ENCODE measurements around the gene PHOX2B. TPM values are rescaled to one million over a fixed set of nuclear protein-coding genes. Genes with fewer than 3 reads are reported as not detected.
"Not testable (repeated sequence)": the region's sequence is repeated elsewhere in the genome, so short reads cannot be mapped to it uniquely, and the experiment has no call there.

PHOX2B gene
- total and polyA plus RNA-seq, 12 donors, result not detected

DNA sequence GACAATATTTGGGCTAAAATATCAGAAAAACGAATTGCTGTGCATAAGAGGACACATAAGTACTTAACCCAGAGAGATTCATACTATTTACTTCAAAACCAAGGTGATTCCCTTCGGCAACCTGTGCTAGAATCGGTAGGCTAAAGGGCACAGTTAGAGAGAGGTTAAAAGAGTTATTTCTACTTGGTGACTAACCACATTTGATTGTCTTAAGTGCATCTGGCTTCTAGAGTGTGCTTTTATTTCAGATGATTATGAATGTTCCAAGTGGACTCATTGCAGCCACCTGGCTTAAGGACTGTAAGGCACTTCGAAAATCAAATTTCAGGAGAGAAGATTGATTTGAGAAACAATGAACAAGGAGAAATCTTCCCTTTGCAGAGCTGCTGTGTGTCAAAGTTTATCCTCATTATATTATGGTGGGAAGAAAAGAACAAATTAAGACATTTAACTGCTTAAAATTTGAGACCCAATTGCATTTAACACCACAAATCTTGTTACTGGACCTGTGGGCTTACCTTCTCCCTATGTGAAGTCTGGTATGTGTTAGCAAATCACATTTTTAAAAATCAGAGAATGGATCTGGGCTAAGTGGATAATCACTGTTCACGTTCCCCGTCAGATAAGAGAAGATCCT is 34.0 kb downstream of the PHOX2B start:
- Histone ChIP-seq H3K9me3 (no peaks in the 10 kb centered on the region), H3K27ac (no peak overlapping the region), H3K4me1 (no peaks in the 10 kb centered on the region), H3K36me3 (no peaks in the 10 kb centered on the region), H3K27me3 (peaks cover 0 to 80% (median 39%) of the 10 kb centered on the region in 7 donors), H3K4me3 (no peak overlapping the region)
- ATAC-seq (no peak), DNase-seq (no peak)
- 72 to 81% methylated on average over 6 of the region's 6 CpGs for WGBS, 2 donors
- TF ChIP-seq, protein P1, sequence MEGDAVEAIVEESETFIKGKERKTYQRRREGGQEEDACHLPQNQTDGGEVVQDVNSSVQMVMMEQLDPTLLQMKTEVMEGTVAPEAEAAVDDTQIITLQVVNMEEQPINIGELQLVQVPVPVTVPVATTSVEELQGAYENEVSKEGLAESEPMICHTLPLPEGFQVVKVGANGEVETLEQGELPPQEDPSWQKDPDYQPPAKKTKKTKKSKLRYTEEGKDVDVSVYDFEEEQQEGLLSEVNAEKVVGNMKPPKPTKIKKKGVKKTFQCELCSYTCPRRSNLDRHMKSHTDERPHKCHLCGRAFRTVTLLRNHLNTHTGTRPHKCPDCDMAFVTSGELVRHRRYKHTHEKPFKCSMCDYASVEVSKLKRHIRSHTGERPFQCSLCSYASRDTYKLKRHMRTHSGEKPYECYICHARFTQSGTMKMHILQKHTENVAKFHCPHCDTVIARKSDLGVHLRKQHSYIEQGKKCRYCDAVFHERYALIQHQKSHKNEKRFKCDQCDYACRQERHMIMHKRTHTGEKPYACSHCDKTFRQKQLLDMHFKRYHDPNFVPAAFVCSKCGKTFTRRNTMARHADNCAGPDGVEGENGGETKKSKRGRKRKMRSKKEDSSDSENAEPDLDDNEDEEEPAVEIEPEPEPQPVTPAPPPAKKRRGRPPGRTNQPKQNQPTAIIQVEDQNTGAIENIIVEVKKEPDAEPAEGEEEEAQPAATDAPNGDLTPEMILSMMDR (IDR thresholded peaks at IDR 0.05), result no peak
- intact Hi-C loops (cut with DNase I), result no loop called here

DNA sequence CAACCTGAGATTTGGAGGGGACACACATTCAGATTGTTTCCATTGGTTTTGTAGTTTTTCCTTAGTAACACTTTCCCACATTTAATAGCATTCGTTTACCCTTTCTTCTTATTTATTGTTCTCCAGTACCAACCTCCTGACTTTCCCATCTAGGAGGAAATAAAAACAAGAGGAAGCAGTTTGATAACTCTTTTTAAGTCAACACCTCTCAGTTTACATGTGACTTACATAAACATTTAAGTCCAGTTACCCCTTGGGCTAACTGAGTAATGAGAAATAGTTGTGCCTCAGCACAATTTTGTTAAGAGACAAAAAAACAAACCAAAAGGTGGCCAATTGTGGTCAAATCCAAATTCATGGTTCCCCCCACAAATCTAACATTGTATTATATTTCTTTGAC is 34.8 kb downstream of the PHOX2B start:
- Histone ChIP-seq H3K9me3 (no peaks in the 10 kb centered on the region), H3K27me3 (peaks cover 0 to 81% (median 33%) of the 10 kb centered on the region in 7 donors), H3K4me1 (no peaks in the 10 kb centered on the region), H3K4me3 (no peak overlapping the region), H3K36me3 (no peaks in the 10 kb centered on the region), H3K27ac (no peak overlapping the region)
- WGBS, 2 donors, result 64 to 68% methylated on average over 1 of the region's 1 CpG
- no peak for ATAC-seq
- TF ChIP-seq, protein P1 (IDR thresholded peaks at IDR 0.05), result no peak
- no peak for DNase-seq
- intact Hi-C loops (cut with DNase I), result no loop called here

DNA sequence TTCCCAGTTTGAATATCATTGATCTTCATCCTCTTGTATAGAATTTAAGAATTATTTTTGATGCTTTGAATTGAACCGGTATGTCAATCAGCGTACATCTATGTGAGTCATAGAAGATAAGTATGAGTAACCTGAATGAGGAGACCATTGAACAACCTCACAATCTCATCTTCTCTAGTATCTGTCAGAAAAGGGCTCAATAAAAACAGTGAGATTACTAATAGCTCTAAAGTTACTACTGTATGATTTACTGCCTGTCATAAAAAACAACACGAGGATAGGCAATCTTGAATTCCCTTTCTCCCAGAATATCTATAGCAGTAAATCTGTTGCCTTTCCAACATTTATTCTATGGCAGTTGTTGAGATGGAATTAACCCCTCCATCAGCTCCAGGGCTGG is 36.1 kb downstream of the PHOX2B start:
- no peak for ATAC-seq
- peaks cover 0 to 75% (median 21%) of the 10 kb centered on the region in 7 donors for H3K27me3 ChIP-seq
- no peaks in the 10 kb centered on the region for H3K9me3 ChIP-seq
- no peak overlapping the region for H3K4me3 ChIP-seq
- 80 to 81% methylated on average over 3 of the region's 3 CpGs for WGBS, 2 donors
- TF ChIP-seq, protein P1 (IDR thresholded peaks at IDR 0.05), result no peak
- intact Hi-C loops (cut with DNase I), result no loop called here
- no peaks in the 10 kb centered on the region for H3K4me1 ChIP-seq
- H3K27ac ChIP-seq, result no peak overlapping the region
- DNase-seq, result no peak
- no peaks in the 10 kb centered on the region for H3K36me3 ChIP-seq

DNA sequence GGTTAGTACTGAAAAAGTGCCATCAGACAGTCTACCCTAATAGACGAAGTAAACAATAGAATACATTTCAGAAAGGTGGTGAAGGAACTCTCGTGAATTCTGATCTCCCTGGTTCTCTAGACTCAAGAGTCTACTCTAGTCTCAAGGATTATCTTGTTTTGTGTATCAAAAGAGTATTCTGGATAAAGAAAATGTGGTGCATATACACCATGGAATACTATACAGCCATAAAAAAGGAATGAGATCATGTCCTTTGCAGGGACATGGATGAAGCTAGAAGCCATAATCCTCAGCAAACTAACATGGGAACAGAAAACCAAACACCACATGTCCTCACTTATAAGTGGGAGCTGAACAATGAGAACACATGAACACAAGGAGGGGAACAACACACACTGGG is 36.9 kb downstream of the PHOX2B start:
- ATAC-seq; H3K9me3 ChIP-seq; H3K27ac ChIP-seq; H3K4me1 ChIP-seq; DNase-seq; H3K36me3 ChIP-seq; H3K4me3 ChIP-seq; intact Hi-C loops (cut with DNase I): not testable (repeated sequence)
- peaks cover 0 to 68% (median 21%) of the 10 kb centered on the region in 7 donors for H3K27me3 ChIP-seq
- WGBS, 2 donors, result 91 to 96% methylated on average over 2 of the region's 2 CpGs

DNA sequence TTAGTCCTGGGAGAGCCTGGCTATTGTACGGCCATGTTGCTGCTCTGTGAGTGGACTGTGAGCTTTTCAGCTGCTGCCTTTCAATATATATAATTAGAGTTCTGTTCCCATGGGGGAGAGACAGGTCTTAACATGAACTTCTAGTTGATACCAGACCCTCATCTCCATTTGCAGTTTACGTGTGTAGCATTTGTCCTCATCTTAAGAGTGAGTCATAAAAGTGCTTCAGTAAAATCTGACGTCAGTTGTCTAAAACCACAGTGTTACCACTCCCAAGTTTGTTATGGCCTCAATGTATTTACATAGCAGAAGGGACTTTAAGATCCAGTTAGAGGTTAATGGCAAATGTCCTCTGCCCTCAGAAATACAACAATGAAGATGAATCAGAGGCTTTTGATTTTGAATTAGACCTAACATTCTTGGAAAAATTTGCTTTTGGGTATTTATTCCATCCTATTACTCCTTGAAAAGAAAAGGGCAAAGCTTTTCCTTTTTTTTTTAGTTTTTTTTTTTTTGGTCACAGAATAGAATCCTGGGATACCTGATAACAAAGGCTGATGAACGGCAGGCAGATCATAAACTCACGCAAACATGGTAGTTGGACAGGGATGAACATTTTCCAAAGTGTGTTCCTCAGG is 38.6 kb downstream of the PHOX2B start:
- H3K4me1 ChIP-seq, result no peaks in the 10 kb centered on the region
- H3K27me3 ChIP-seq, result peaks cover 0 to 51% (median 16%) of the 10 kb centered on the region in 7 donors
- no peak overlapping the region for H3K4me3 ChIP-seq
- TF ChIP-seq, protein P1 (IDR thresholded peaks at IDR 0.05), result no peak
- intact Hi-C loops (cut with DNase I), result no loop called here
- 64 to 69% methylated on average over 5 of the region's 5 CpGs for WGBS, 2 donors
- H3K36me3 ChIP-seq, result no peaks in the 10 kb centered on the region
- no peak overlapping the region for H3K27ac ChIP-seq
- DNase-seq, result no peak
- no peak for ATAC-seq
- H3K9me3 ChIP-seq, result no peaks in the 10 kb centered on the region
